A549 (cell line): Measurements from ENCODE around the gene RYR1. TPM values are rescaled to one million over a fixed set of nuclear protein-coding genes. Genes with fewer than 3 reads are reported as not detected.

ENCODE experiments used
- ATAC-seq, 2 experiments: fragments of 200-7000 bp in 1 of 2; fragments of >200 bp in 1 of 2; cut with Nextera tagmentation in 1 of 2; cut with Tn5 transposase in 1 of 2; 3 replicates each; pipeline versions ENCODE4 v1.8.0 to v1.9.1; 2018 to 2020; ENCODE audit warnings: mild to moderate bottlenecking in 1 of 2, moderate library complexity in 1 of 2
- CTCF ChIA-PET: fragments of 300-600 bp; sonication (Branson Sonifier 250); formaldehyde crosslinking; extraction: SDS; loops from one replicate; lab custom pipeline; 2021; ENCODE audit warnings: antibody characterized with exemption, inconsistent platforms; lab: Yijun Ruan, JAX
- POLR2A ChIA-PET: fragments of 350-600 bp; formaldehyde crosslinking; extraction: SDS; loops from one replicate; lab custom pipeline; 2021; ENCODE audit warnings: antibody characterized with exemption, inconsistent platforms; lab: Yijun Ruan, JAX
- DNase-seq, 2 experiments: peaks; one replicate each; pipeline versions ENCODE4 v3.0.0 to v3.0.0-alpha.2; 2011 to 2016; ENCODE audit warnings: low read depth in 1 of 2, low spot score in 1 of 2
- FAIRE-seq: peaks from 2 replicates; lab custom pipeline; 2011; peaks lifted over from hg19 to GRCh38; lab: Jason Lieb, UNC
- H3K27ac ChIP-seq, 2 experiments: fragments of >200 bp; sonication (Bioruptor Twin); formaldehyde crosslinking; 3 replicates each; pipeline ENCODE4 v1.5.1; 2016 to 2017
- H3K4me1 ChIP-seq: fragments of >200 bp; sonication (Bioruptor Twin); formaldehyde crosslinking; 3 replicates; pipeline ENCODE4 v1.6.1; 2016
- H3K4me2 ChIP-seq: fragments of >200 bp; sonication (Bioruptor Twin); formaldehyde crosslinking; 3 replicates; pipeline ENCODE4 v1.6.1; 2016
- H3K4me3 ChIP-seq: fragments of >200 bp; sonication (Bioruptor Twin); formaldehyde crosslinking; 3 replicates; pipeline ENCODE4 v1.5.1; 2016
- H3K9me3 ChIP-seq: fragments of >200 bp; sonication (Bioruptor Twin); formaldehyde crosslinking; 3 replicates; pipeline ENCODE4 v1.6.1; 2016
- BHLHE40 ChIP-seq: IDR thresholded peaks from 2 replicates; pipeline ENCODE4 v1.6.1; 2012; ENCODE audit warnings: low read depth, low read length, inconsistent platforms
- CEBPB ChIP-seq, 2 experiments: fragments of >200 bp in 1 of 2; sonication (Bioruptor Twin) in 1 of 2; formaldehyde crosslinking in 1 of 2; IDR thresholded peaks; 2 replicates each; pipeline ENCODE4 v1.6.1; 2012 to 2016
- CHD4 ChIP-seq: fragments of 200-600 bp; sonication (generic); IDR thresholded peaks from 2 replicates; pipeline ENCODE4 v1.6.1; 2016; ENCODE audit warnings: antibody characterized with exemption, mild to moderate bottlenecking, borderline replicate concordance
- E2F6 ChIP-seq: IDR thresholded peaks from 2 replicates; pipeline ENCODE4 v1.6.1; 2012; ENCODE audit warnings: low read depth, borderline replicate concordance
- EHMT2 ChIP-seq: fragments of 200-600 bp; sonication (generic); IDR thresholded peaks from 2 replicates; pipeline ENCODE4 v1.6.1; 2016; ENCODE audit warnings: antibody characterized with exemption, low read depth, mild to moderate bottlenecking, moderate library complexity
- GATA3 ChIP-seq: IDR thresholded peaks from 2 replicates; pipeline ENCODE4 v1.6.1; 2012; ENCODE audit warnings: borderline replicate concordance
- HEYL ChIP-seq: fragments of 250-450 bp; sonication (Bioruptor Pico); IDR thresholded peaks from 2 replicates; pipeline ENCODE4 v1.8.0; 2021; ENCODE audit warnings: mild to moderate bottlenecking, moderate library complexity
- HOXA7 ChIP-seq: fragments of 250-450 bp; sonication (Bioruptor Pico); IDR thresholded peaks from 2 replicates; pipeline ENCODE4 v1.5.0; 2020; ENCODE audit warnings: mild to moderate bottlenecking, moderate library complexity
- MAZ ChIP-seq: fragments of 150-350 bp; IDR thresholded peaks from 2 replicates; pipeline ENCODE4 v1.6.1; 2014; ENCODE audit warnings: antibody characterized with exemption, low read depth, low read length, borderline replicate concordance
- MYC ChIP-seq: IDR thresholded peaks from 2 replicates; pipeline ENCODE4 v1.6.1; 2012; ENCODE audit warnings: mild to moderate bottlenecking, inconsistent platforms, low read length, improper control_type of control experiment, borderline replicate concordance
- NR3C1 ChIP-seq: fragments of >200 bp; sonication (Bioruptor Twin); formaldehyde crosslinking; IDR thresholded peaks from 3 replicates; pipeline ENCODE4 v1.6.1; 2017
- RARB ChIP-seq: fragments of 250-450 bp; sonication (Bioruptor Pico); IDR thresholded peaks from 2 replicates; pipeline ENCODE4 v1.8.0; 2021; ENCODE audit warnings: mild to moderate bottlenecking, moderate library complexity
- RCOR1 ChIP-seq: fragments of 150-350 bp; IDR thresholded peaks from 2 replicates; pipeline ENCODE4 v1.6.1; 2014; ENCODE audit warnings: antibody characterized with exemption, low read length, low read depth
- RFX5 ChIP-seq: fragments of 450-650 bp; IDR thresholded peaks from 2 replicates; pipeline ENCODE4 v1.7.1; 2014; ENCODE audit warnings: antibody characterized with exemption, mild to moderate bottlenecking, moderate library complexity
- RNF2 ChIP-seq: fragments of 200-600 bp; sonication (generic); IDR thresholded peaks from 2 replicates; pipeline ENCODE4 v1.6.1; 2016; ENCODE audit warnings: low read depth, mild to moderate bottlenecking, antibody characterized with exemption, moderate library complexity, borderline replicate concordance
- SMC3 ChIP-seq: fragments of >200 bp; sonication (Bioruptor Twin); formaldehyde crosslinking; IDR thresholded peaks from 3 replicates; pipeline ENCODE4 v1.6.1; 2018; ENCODE audit warnings: inconsistent platforms
- ZFP36 ChIP-seq: fragments of 450-650 bp; IDR thresholded peaks from 2 replicates; pipeline ENCODE4 v1.6.1; 2014; ENCODE audit warnings: borderline replicate concordance; ENCODE audit not compliant: partially characterized antibody
- WGBS: methylation state at CpG from one replicate; pipeline ENCODE4 v1.1.6; 2017; ENCODE audit errors: missing lambda C conversion rate; 5-methylcytosine and 5-hydroxymethylcytosine counted together
- polyA plus RNA-seq, 4 experiments: library from polyadenylated mRNA; depleted of rRNA in 3 of 4; stranded (reverse); fragments of >200 nt; fragmentation: RNase III in 1 of 4; extraction: RNeasy Plus Mini Kit Qiagen cat#74134 plus additional on column Dnase treatment in 1 of 4; gene quantifications; 2 replicates in 3 of 4; 3 replicates in 1 of 4; pipeline ENCODE4 v1.2.3, GENCODE V29; 2011 to 2017
- TF ChIP-seq, protein P1 (sequence below): fragments of 200-600 bp; sonication (generic); IDR thresholded peaks from 2 replicates; pipeline ENCODE4 v1.6.1; 2016; ENCODE audit warnings: antibody characterized with exemption, mild to moderate bottlenecking, moderate library complexity

RYR1 gene
- polyA plus RNA-seq, 2 of the 4 experiments (the other 2 are of a cell fraction), result 1.4 to 3.1 TPM

DNA sequence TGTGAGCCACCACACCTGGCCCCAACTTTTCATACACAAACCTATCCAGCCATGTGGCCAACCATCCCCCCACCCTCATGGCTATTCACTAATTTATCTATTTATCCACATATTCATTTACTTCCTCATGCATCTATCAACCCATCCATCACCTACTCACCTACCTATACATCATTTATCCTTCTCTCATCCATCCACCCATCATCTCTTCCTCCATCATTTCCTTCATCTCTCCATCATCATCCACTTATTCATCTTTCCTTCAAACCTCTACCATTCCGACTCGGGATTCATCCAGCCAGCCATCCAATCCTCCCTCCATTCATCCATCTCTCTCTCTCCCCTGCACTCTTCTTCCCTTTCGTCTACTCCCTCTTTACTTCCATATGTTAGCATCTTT lies 54.6 kb downstream of the RYR1 start (continued):
- TF ChIP-seq RFX5 (no peak), EHMT2 (no peak)

DNA sequence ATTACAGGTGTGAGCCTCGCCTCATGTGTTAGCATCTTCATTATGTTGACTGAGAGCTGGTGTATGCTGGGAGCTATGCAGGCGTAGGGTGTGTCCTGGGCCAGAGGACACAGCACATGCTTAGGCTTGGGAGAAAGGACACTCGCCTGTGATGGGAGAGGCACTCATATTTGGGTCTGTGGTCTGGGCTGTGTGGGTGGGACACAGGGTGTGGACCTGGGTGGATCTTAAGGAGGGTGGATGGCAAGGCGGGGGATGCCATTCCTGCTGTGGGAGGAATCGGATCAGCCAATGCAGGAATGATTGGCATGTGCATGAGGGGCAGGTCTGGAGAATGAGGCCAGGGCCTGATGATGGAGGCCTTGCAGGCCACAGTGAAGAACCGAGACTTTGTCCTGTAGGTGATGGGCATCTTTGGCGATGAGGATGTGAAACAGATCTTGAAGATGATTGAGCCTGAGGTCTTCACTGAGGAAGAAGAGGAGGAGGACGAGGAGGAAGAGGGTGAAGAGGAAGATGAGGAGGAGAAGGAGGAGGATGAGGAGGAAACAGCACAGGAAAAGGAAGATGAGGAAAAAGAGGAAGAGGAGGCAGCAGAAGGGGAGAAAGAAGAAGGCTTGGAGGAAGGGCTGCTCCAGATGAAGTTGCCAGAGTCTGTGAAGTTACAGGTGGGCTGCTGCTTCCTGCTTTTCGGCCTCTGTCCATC lies 55.4 kb downstream of the RYR1 start:
- Histone ChIP-seq H3K27ac (no peak overlapping the region), H3K9me3 (peaks cover 44% of the 10 kb centered on the region), H3K4me1 (no peaks in the 10 kb centered on the region), H3K4me2 (no peak overlapping the region), H3K4me3 (no peak overlapping the region)
- no peak for TF ChIP-seq HEYL (CRISPR knock-in tag)
- TF ChIP-seq NR3C1, result no peak
- TF ChIP-seq RARB, result no peak
- TF ChIP-seq BHLHE40, result no peak
- no peak for TF ChIP-seq CHD4
- TF ChIP-seq MAZ, result no peak
- no peak for TF ChIP-seq CEBPB (IDR thresholded peaks at IDR 0.05)
- no peak for TF ChIP-seq E2F6
- TF ChIP-seq, protein P1, sequence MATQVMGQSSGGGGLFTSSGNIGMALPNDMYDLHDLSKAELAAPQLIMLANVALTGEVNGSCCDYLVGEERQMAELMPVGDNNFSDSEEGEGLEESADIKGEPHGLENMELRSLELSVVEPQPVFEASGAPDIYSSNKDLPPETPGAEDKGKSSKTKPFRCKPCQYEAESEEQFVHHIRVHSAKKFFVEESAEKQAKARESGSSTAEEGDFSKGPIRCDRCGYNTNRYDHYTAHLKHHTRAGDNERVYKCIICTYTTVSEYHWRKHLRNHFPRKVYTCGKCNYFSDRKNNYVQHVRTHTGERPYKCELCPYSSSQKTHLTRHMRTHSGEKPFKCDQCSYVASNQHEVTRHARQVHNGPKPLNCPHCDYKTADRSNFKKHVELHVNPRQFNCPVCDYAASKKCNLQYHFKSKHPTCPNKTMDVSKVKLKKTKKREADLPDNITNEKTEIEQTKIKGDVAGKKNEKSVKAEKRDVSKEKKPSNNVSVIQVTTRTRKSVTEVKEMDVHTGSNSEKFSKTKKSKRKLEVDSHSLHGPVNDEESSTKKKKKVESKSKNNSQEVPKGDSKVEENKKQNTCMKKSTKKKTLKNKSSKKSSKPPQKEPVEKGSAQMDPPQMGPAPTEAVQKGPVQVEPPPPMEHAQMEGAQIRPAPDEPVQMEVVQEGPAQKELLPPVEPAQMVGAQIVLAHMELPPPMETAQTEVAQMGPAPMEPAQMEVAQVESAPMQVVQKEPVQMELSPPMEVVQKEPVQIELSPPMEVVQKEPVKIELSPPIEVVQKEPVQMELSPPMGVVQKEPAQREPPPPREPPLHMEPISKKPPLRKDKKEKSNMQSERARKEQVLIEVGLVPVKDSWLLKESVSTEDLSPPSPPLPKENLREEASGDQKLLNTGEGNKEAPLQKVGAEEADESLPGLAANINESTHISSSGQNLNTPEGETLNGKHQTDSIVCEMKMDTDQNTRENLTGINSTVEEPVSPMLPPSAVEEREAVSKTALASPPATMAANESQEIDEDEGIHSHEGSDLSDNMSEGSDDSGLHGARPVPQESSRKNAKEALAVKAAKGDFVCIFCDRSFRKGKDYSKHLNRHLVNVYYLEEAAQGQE, result no peak
- TF ChIP-seq RNF2, result no peak
- TF ChIP-seq SMC3, result no peak
- TF ChIP-seq ZFP36, result no peak
- no peak for TF ChIP-seq RCOR1
- TF ChIP-seq MYC, result no peak
- TF ChIP-seq GATA3, result no peak
- WGBS, result 31% methylated on average over 9 of the region's 9 CpGs
- DNase-seq, result no peak
- ATAC-seq, result peak in 1 of 2 experiments; percentile 14; a peak in 1 of 6 replicates
- POLR2A ChIA-PET, result no interaction called here
- CTCF ChIA-PET, result interaction anchor here (1.2 to 3.3 kb wide), 3 partner anchors 10 to 86 kb away, joined by 3 to 14 read pairs (median 6); partner anchors contain the start of gene FAM98C
- no peak for FAIRE-seq

DNA sequence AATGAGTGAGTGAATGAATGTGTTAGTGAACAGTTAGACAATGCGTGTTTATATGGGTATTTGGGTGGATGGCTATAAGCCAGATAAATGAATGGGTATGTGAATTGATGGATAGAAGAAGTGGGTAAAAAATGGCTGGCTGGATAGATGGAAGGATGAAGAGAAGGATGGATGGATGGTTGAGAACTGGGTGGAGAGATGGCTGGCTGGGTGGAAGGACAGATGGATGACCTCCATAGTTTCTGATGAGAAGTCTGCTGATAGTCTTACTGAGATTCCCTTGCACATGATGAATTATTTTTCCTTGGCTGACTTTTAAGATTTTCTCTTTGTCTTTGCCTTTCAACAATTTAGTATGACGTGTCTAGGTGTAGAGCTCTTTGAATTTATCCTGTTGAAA lies 57.4 kb downstream of the RYR1 start:
- POLR2A ChIA-PET, result no interaction called here
- no peak for TF ChIP-seq HOXA7 (CRISPR knock-in tag)
- ATAC-seq, result no peak
- CTCF ChIA-PET, result interaction anchor here (0.6 to 1.6 kb wide), 2 partner anchors 12 to 365 kb away, joined by 3 read pairs; no protein-coding TSS in a partner anchor
- H3K4me3 ChIP-seq, result no peak overlapping the region
- H3K4me2 ChIP-seq, result no peak overlapping the region
- DNase-seq, result no peak
- H3K4me1 ChIP-seq, result no peaks in the 10 kb centered on the region
- peak; percentile 92 for FAIRE-seq
- H3K27ac ChIP-seq, result no peak overlapping the region
- peaks cover 44% of the 10 kb centered on the region for H3K9me3 ChIP-seq
- whole genome bisulfite sequencing, result 35% methylated on average over 2 of the region's 2 CpGs
